ENCODE measurements around the gene NTRK2.

The NTRK2 gene

GRCh38 chr9:84780385-84780784, 110.9 kb downstream of the NTRK2 start:
- DNase-seq (ENCODE audit: low read depth in 2 of 2), result no peak

DNA sequence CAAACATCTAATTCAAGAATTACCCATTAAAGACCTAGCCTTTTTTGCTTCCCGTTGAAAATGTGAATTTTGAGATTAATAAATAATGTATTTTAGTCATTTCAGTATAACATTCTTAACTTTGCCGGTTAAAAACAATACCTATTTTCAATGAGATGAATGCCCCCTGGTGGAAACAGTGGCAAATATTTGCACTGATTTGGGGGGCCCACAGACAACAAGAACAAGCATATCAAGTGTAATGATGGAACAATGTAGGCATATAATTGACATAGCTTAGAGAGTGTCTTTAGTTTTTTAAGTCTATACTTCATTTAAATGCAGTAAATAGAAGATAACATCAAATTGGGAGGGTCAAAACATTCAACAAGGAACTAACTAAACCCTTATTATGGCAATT, 111.9 kb downstream of the NTRK2 start:
- no peak for DNase-seq (ENCODE audit: low read depth in 2 of 2)

DNA sequence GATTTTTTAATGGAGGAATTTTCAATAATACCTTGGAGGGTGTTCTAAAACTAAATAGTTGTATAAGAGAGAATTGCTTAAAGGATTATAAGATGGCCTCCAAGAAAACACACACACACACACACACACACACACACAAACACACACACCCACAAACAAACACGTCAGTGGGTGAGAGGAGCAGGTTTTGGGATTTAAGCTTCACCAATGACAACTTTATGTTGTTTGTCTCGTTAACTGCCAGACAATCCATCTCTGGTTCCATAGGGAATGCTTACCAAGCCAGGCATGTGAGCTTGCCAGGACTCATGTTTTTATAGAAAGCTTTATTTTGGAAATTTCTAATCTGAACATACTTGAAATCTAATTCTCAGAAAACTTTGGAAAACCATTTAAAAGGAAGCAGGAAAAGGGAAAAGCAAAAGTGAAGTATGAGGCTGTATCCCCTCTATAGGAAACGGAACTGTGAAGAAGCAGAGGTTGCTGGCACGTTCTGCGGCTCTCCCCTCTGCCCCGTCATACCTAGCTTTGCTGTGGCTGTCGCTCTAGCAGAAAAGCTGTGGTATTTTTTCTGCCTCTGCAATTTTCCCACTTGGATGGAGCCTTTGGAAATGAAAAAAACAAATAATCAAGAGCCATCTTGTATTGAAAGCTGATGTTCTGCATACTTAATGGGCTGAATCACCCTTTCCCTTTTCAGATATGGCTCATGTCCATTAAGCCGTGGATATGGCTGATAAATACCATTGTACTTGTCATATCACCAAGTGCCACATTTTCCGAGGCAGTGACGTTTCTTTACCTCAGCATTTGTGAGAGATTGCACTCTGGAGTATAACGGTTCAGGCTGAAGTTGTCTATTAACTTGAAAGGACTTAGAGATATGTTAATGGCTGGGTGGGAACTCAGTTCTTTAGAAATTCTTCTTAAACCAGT, 112.7 kb downstream of the NTRK2 start:
- no peak for DNase-seq (ENCODE audit: low read depth in 2 of 2)

- DNase-seq (ENCODE audit: low read depth in 2 of 2), result no peak
Measured at GRCh38 chr9:84785792-84786547, 116.4 kb downstream of the NTRK2 start.

DNA sequence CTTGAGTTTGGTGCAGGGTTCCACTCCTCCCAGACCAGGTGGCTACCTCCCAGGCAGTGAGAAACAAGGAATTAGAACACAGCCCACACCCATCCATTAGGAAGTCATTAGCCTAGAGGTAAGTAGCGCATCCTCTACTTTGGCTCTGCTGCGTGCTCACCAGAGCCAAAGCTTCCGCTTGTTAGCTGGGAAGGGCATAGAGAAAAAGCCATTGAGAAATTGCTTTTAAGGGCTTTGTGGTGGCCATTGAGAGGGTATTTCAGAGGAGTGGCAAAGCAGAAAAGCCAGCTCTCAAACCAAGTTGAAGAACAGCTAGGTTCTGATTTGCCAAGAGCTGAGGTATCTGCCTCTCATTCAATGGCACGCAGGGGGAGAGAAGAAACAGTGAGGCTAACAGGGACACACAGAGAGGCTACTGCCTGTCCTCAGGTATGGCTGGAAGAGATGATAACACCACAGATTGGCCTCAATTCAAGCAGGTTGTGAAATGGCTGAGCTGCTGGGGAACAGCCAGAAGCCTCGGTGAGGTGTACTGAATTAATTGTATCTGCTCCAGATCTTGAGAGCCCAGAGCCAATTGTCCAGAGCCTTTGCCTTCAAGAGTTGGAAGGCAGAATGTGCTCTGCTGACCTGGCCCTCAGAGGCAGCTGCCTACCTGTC, 119.4 kb downstream of the NTRK2 start:
- DNase-seq (ENCODE audit: low read depth in 2 of 2), result no peak

- no peak for DNase-seq (ENCODE audit: low read depth in 2 of 2)
Measured at GRCh38 chr9:84789463-84789830, 119.9 kb downstream of the NTRK2 start.

- no peak for DNase-seq (ENCODE audit: low read depth in 2 of 2)
Measured at GRCh38 chr9:84791643-84792042, 122.1 kb downstream of the NTRK2 start.

GRCh38 chr9:84793251-84793650, 123.7 kb downstream of the NTRK2 start:
- no peak for DNase-seq (ENCODE audit: low read depth in 2 of 2)

DNA sequence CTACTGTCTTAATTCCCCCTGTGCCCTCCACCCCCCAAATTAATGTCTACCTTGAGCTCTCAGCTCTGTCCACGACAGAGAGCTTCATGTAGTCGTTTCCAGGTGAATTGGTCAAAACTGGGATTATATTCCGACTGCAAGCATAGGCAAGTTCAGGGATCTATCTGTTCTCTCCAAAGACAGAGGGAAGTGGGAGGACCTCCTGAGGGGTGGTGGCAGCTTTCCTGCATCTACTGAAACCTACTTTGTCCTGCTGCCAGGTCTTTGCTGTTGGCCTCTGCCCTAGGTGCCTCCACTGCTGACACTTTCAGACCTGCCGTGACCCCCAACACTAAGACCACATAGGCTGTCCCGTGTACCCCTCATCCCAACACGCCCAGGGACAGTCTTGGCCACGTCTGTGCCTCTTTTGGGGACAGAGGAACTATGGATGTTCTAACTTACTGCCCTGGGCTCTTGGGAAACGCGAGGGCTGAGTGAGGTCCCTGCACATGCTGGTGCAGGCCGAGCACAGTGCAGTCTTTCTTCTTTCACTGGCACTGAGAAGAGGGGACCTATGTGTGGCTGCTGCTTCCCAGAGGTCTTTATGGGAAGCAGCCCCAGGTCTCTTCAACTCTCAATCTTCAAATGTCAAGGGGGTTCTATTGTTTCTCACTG, 125.6 kb downstream of the NTRK2 start:
- DNase-seq (ENCODE audit: low read depth in 2 of 2), result no peak

GRCh38 chr9:84796404-84796803, 126.9 kb downstream of the NTRK2 start:
- DNase-seq (ENCODE audit: low read depth in 2 of 2), result no peak

GRCh38 chr9:84799251-84799650, 129.7 kb downstream of the NTRK2 start:
- DNase-seq (ENCODE audit: low read depth in 2 of 2), result no peak

DNA sequence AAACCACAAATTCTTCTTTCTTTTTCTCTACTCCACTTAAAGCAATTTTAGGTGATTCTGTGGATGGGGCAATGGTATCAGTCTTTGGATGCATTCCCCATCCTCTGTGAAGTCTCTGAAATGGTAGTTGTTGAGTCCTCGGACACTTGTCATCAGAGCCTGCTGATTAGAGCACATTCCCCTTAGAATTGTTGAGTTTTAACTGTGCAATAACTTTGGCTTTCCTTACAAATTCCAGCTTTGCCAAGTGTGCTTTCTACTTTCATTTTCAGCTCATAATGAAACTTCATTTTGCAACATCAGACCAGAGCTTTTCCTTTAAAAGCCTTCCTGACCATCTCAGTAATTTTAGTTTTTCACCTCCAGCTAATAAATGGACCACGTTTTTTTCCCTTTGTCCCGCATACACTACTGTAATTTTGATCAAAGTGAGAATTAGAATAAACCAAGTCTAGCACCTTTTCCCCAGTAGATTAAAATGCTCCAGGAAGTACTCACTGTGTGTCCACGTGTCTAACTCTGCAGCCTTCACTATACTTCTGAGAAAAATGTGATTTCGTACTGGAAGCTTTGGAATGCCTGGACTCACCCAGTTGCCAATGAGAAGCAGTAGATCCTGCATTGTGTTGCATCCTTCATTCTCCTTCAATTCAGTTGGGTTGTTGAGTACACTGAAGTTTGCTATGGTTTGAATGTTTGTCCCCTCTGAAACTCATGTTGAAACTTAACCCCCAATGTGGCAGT, 135.6 kb downstream of the NTRK2 start:
- DNase-seq (ENCODE audit: low read depth in 2 of 2), result no peak

DNA sequence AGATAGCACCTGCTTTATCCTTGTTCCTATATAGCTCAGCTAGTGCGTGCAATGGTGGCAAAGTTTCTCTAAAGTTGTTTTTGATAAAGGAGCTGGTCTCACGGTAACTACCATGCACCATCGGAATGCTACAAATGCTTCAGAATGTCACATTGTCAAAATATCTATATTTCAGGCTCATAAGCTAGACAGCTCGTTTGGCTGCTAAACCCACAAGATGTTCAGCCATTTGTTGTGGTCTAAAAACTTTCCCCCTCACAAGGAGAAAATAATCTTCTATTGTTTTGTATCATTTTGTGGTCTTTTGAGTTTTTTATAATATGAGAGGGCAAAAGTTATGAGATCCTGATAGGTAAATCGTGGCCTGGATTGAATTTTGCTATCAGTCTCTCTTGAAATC, 137.9 kb downstream of the NTRK2 start:
- DNase-seq (ENCODE audit: low read depth in 2 of 2), result no peak

DNA sequence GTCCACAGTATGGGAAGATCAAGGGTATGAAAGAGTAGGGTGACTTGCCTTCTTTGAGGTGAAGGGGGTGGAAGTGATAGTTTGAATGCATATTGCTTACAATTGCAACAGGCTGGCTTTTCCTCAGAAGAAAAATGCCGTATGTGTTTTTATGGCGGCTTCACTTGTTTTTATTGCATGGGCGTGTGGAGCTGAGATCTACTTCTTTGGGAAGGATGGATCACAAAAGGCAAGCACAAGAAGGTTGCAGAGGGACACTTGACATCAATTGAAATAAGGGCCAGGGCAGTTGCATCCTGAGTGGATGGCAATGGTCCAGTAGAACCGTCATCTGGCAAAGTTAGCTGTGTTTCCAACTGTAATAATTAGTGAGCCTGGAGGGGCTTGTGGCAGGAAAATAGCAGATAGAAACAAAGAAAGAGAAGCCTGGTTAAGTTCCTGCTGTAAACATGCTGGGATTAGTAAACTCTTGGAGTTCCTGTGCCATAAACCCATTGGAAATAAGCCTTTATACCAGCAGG, 138.4 kb downstream of the NTRK2 start:
- DNase-seq (ENCODE audit: low read depth in 2 of 2), result no peak

DNA sequence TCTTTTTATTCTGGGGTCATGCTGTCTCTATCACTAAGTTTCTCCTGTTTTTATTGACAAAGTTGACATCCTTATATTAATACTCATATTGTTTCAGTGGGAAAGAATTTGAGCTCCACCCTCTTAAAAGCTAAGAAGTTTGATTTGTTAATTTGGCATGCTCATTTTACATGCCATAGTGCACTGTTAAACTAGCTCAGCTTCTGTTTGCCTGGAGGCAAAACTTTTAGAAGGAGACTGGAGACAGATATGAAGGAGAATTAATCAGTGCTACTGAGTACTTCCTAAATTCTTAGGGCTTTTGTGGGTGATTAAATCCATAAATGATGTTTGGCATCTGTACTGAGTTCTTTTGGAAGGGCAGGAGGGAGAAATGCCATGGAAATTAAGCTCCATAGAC, 138.9 kb downstream of the NTRK2 start:
- DNase-seq (ENCODE audit: low read depth in 2 of 2), result no peak

- no peak for DNase-seq (ENCODE audit: low read depth in 2 of 2)
Measured at GRCh38 chr9:84811072-84811750, 141.7 kb downstream of the NTRK2 start.

DNA sequence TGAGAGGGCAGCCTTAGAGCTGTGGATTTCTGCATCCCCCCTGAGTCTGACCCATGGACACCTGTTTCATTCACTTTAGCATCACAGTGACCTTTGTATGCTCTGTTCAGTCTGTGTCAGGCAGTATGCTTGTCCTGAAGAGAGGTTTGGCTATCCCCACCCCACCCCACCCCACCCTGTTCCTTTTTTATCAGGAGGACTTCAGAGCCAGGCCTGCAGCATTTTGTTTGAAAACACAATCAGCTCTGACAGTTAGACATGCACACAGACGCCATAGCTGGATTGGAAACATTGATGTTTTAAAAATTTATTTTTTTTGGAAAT, 142.2 kb downstream of the NTRK2 start:
- no peak for DNase-seq (ENCODE audit: low read depth in 2 of 2)

- DNase-seq (ENCODE audit: low read depth in 2 of 2), result no peak
Measured at GRCh38 chr9:84812355-84812754, 142.8 kb downstream of the NTRK2 start.

GRCh38 chr9:84812847-84813246, 143.3 kb downstream of the NTRK2 start:
- DNase-seq (ENCODE audit: low read depth in 2 of 2), result no peak

DNA sequence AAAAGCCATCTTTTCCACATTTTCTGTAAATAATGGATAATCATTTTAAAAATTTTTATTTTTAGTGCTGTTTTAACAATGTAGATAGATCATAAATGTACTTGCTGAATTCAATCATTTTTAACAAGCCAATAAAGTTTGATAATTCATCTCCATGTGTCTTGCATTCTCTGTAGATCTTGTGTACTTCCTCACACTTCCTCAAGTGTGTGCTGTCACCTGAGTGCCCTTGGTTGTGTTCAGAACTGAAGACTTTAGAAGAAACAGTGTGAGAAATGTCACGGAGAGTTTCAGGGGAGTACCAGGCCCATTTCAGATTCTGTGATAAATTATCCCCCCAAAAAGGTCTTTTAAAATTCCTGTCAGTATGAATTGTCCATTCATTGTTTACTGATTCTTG, 146.0 kb downstream of the NTRK2 start:
- DNase-seq (ENCODE audit: low read depth in 2 of 2), result no peak

DNA sequence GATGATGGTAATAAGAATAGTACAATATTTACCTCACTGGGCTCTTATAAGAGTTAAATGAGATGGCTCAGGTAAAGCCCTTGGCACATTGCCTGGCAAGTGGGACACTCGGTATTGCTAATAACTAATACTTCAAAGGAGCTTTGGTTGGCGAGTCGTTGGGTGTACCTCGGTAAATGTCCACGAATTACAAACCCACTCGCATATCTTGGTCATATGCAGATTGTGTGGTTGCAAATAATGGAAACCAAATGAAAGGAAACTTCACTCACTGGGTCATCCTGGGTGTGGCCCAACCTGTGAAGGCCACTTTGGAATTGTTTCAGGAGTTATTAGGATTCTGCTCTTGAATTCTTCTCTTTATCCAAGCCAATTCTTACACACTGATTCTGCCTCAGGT, 147.5 kb downstream of the NTRK2 start:
- no peak for DNase-seq (ENCODE audit: low read depth in 2 of 2)
